ENCODE results near the gene LDHAL6A. TPM values are rescaled to one million over a fixed set of nuclear protein-coding genes. Genes with fewer than 3 reads are reported as not detected.

Gene LDHAL6A
- total RNA-seq, 4 donors from 2014 or later: not detected

DNA sequence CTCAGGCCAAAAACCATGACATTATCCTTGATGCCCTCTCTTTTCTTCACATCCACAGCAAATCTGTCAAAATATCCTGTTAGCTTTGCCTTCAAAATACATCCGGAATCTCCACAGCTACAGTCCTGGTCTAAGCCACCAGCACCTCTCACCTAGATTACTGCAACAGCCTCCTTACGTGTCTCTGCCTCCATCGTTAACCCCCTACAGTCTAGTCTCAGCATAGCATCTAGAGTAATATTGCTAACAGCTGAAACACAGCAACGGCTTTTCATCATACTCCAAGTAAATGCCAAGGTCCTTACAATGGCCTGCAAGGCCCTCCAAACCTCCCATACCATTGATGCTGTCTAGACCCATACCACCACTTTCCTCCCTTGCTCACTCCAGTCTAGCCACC, 66.7 kb downstream of the LDHAL6A start:
- H3K9me3 ChIP-seq: no peaks in the 10 kb centered on the region
- TF ChIP-seq CTCF (IDR thresholded peaks at IDR 0.05) (peak in 1 of 6 experiments; percentile 12), POLR2A (IDR thresholded peaks at IDR 0.05) (no peak)
- DNase-seq: no peak
- peaks cover 0 to 14% (median 0%) of the 10 kb centered on the region in 4 donors for H3K4me1 ChIP-seq
- no peak overlapping the region for H3K4me3 ChIP-seq
- H3K36me3 ChIP-seq: peaks cover 0 to 11% (median 0%) of the 10 kb centered on the region in 3 donors
- H3K27ac ChIP-seq: no peak overlapping the region
- H3K27me3 ChIP-seq: no peaks in the 10 kb centered on the region

DNA sequence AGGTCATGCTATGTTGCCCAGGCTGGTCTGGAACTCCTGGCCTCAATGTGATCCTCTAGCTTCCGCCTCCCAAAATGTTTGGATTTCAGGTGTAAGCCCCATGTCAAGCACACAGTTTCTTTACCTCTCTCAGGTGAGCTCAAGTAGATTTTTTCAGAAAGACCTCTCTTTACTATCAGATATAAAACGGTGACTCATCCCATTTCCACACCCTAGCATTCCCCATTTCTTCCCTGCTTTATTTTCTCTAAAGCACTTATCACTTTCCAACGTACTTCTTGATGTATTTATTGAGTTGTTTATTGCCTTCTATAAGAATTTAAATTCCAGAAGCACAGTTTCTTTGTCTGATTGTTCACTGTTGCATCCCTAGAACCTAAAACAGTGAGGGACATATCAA, 67.4 kb downstream of the LDHAL6A start:
- DNase-seq: no peak
- no peak overlapping the region for H3K4me3 ChIP-seq
- H3K27ac ChIP-seq: no peak overlapping the region
- H3K36me3 ChIP-seq: peaks cover 0 to 4% (median 0%) of the 10 kb centered on the region in 3 donors
- H3K9me3 ChIP-seq: no peaks in the 10 kb centered on the region
- no peaks in the 10 kb centered on the region for H3K27me3 ChIP-seq
- TF ChIP-seq CTCF (IDR thresholded peaks at IDR 0.05): no peak
- TF ChIP-seq POLR2A (IDR thresholded peaks at IDR 0.05): no peak
- peaks cover 0 to 14% (median 2%) of the 10 kb centered on the region in 4 donors for H3K4me1 ChIP-seq

DNA sequence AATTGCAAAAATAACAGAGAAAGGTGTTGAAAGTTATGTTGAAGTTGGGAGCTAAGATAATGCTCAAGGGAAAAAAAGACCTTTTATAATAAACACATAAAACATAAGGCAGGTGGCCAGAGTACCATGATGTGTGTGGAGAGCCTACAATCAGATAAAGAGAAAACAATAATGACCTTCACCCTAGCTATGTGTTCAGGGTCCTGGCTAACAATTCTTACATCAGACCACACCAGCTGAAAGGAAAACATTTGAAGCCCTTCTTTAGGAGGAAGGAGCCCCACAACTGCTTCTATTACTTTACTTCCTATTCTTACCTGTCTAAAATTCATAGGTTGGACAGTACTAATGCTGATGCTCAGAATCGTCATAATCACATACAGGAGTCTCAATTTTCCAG, 68.6 kb downstream of the LDHAL6A start:
- Histone ChIP-seq H3K27me3 (no peaks in the 10 kb centered on the region), H3K4me3 (no peak overlapping the region), H3K4me1 (peaks cover 0 to 14% (median 2%) of the 10 kb centered on the region in 4 donors), H3K36me3 (no peaks in the 10 kb centered on the region), H3K9me3 (no peaks in the 10 kb centered on the region), H3K27ac (no peak overlapping the region)
- no peak for TF ChIP-seq POLR2A (IDR thresholded peaks at IDR 0.05)
- TF ChIP-seq CTCF (IDR thresholded peaks at IDR 0.05): no peak
- DNase-seq: no peak

DNA sequence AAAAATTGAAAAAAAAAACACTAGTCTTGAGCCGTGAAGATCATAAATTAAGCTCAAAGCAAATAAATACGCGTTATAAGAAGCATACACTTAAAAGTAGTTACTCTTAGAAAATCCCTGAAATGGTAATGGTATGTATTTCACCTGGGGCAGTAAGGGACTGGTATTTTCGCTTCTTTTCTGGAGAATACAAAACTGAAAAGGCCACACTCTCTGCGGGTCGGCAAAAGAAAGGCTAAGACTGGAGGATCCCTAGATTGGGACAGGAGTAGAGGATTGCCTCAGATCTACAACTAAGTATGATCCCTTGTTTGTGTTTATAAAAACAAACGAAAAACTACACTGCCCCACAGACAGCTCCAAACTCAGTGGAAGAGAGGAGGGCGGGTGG, 70.5 kb downstream of the LDHAL6A start:
- Histone ChIP-seq H3K36me3 (no peaks in the 10 kb centered on the region), H3K27ac (peak overlapping the region; percentile 92 to 98 (median 96)), H3K4me1 (peaks cover 0 to 14% (median 2%) of the 10 kb centered on the region in 4 donors), H3K27me3 (no peaks in the 10 kb centered on the region), H3K4me3 (peak overlapping the region; percentile 61 to 95 (median 88)), H3K9me3 (no peaks in the 10 kb centered on the region)
- TF ChIP-seq POLR2A (IDR thresholded peaks at IDR 0.05) (no peak), CTCF (IDR thresholded peaks at IDR 0.05) (no peak)
- DNase-seq: no peak

DNA sequence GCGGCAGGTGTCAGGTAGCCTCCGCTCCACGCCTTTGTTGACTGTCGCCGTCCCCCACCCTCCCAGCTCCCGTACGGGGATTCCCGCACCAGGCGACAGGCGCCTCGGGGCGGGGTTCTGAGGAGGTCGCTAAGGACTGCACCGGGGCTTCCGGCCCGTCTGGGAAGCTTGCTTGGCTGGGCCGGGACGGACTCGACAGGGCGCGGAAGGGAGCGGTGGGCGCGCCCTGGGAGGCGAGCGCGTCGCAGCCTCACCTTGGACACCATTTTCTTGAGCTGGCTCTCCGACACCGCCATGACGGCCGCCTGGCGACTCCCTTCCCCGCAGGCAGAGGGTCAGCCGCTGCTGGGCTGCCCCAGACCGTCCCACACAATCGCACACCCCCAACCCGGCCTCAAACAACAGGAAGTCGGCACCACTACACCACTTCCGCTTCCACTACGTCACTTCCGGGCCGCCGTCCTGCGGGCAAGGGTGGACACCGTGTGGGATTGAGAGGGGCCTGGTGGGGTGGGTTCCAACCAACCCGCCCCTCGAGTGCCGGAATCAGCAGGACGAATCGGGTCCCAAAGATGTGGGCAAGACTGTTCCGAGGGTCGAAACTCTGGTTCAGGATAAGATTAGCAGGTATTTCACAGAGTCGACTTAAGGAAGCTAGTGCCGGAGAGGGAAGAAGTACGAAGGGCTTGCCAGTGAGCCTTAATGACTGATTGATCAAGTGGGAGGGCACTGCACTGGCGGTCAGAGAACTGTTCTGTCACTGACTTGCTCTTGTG, 71.1 kb downstream of the LDHAL6A start, which contains the start of gene TSG101:
Gene TSG101 (minus strand): TSS at position 422 of the 776 bp plus-strand sequence. CDS start 126 bp downstream, at position 296.
- H3K4me1 ChIP-seq: peaks cover 0 to 14% (median 2%) of the 10 kb centered on the region in 4 donors

More for the DNA sequence above, 71.1 kb downstream of the LDHAL6A start, which contains the start of gene TSG101:
- DNase-seq: peak; percentile 95 to 97 (median 96)
- peak within 1 kb of the TSS; percentile 92 to 98 (median 96) for H3K27ac ChIP-seq
- peak; percentile 81 to 88 for TF ChIP-seq POLR2A (IDR thresholded peaks at IDR 0.05)
- no peak for TF ChIP-seq CTCF (IDR thresholded peaks at IDR 0.05)
- no peaks in the 10 kb centered on the region for H3K27me3 ChIP-seq
- H3K9me3 ChIP-seq: no peaks in the 10 kb centered on the region
- H3K4me3 ChIP-seq: peak within 1 kb of the TSS; percentile 61 to 95 (median 88)
- H3K36me3 ChIP-seq: no peaks in the 10 kb centered on the region
